Upper lobe of left lung (tissue), 6 donors: ENCODE results near the gene RNASE8. TPM values are rescaled to one million over a fixed set of nuclear protein-coding genes. Genes with fewer than 3 reads are reported as not detected.

Source experiments
- ATAC-seq, 2 donors: fragments of 200-7000 bp; cut with Tn5 transposase; one replicate each; pipeline ENCODE4 v1.9.1; 2022; ENCODE audit warnings: mild to moderate bottlenecking in 2 of 2, moderate library complexity in 2 of 2; ENCODE audit not compliant: low FRiP score in 2 of 2
- DNase-seq, 2 donors: peaks; one replicate each; pipeline ENCODE4 v3.0.0-alpha.2; 2019 to 2020
- H3K27ac ChIP-seq, 4 donors: fragments of 200-600 bp; sonication (generic); one replicate each; pipeline ENCODE4 v1.5.1; 2016 to 2019
- H3K27me3 ChIP-seq, 4 donors: fragments of 200-600 bp; sonication (generic); one replicate each; pipeline ENCODE4 v1.5.1; 2017 to 2019
- H3K36me3 ChIP-seq, 4 donors: fragments of 200-600 bp; sonication (generic); one replicate each; pipeline ENCODE4 v1.5.1; 2016 to 2019
- H3K4me1 ChIP-seq, 4 donors: fragments of 200-600 bp; sonication (generic); one replicate each; pipeline ENCODE4 v1.5.1; 2018 to 2019
- H3K4me3 ChIP-seq, 4 donors: fragments of 200-600 bp; sonication (generic); one replicate each; pipeline ENCODE4 v1.5.1; 2017 to 2019; ENCODE audit warnings: mild to moderate bottlenecking in 2 of 4, moderate library complexity in 1 of 4
- H3K9me3 ChIP-seq, 4 donors: fragments of 200-600 bp; sonication (generic); one replicate each; pipeline ENCODE4 v1.5.1; 2018 to 2019
- EP300 ChIP-seq, 4 donors: sonication (generic); formaldehyde crosslinking; IDR thresholded peaks; one replicate each; pipeline ENCODE4 v1.5.1; 2017; ENCODE audit warnings: antibody characterized with exemption in 4 of 4, control low read depth in 2 of 4
- POLR2A ChIP-seq, 4 donors: fragments of 450-650 bp; IDR thresholded peaks; one replicate each; pipeline ENCODE4 v1.5.1; 2016 to 2017; ENCODE audit warnings: antibody characterized with exemption in 4 of 4, mild to moderate bottlenecking in 2 of 4
- POLR2AphosphoS5 ChIP-seq, 2 donors: sonication (generic); formaldehyde crosslinking; IDR thresholded peaks; one replicate each; pipeline ENCODE4 v1.5.1; 2017; ENCODE audit warnings: antibody characterized with exemption in 2 of 2
- WGBS, 2 donors: methylation state at CpG; one replicate each; pipeline ENCODE4 v1.1.5; 2017 to 2018; 5-methylcytosine and 5-hydroxymethylcytosine counted together
- total RNA-seq, 6 donors: library from RNA; depleted of rRNA in 4 of 6; stranded (reverse); fragments of >200 nt in 4 of 6; gene quantifications; one replicate each; pipeline versions ENCODE4 v1.1.0 to v1.2.1, GENCODE V29; 2016 to 2021
- TF ChIP-seq, protein P1 (sequence below), 6 experiments: fragments of 450-650 bp in 4 of 6; fragments of 200-600 bp in 2 of 6; sonication (generic) in 2 of 6; IDR thresholded peaks; one replicate each; pipeline ENCODE4 v1.5.1; 2016 to 2019; ENCODE audit warnings: antibody characterized with exemption in 6 of 6
- donor health status: DM: no; HTN: no; CAD: no; lungs with moderate emphysema.
- donor health status: DM: no; HTN: yes; CAD: no; lungs with severe emphysema.

RNASE8 gene
- total RNA-seq, 6 donors from 2014 or later, result not detected

DNA sequence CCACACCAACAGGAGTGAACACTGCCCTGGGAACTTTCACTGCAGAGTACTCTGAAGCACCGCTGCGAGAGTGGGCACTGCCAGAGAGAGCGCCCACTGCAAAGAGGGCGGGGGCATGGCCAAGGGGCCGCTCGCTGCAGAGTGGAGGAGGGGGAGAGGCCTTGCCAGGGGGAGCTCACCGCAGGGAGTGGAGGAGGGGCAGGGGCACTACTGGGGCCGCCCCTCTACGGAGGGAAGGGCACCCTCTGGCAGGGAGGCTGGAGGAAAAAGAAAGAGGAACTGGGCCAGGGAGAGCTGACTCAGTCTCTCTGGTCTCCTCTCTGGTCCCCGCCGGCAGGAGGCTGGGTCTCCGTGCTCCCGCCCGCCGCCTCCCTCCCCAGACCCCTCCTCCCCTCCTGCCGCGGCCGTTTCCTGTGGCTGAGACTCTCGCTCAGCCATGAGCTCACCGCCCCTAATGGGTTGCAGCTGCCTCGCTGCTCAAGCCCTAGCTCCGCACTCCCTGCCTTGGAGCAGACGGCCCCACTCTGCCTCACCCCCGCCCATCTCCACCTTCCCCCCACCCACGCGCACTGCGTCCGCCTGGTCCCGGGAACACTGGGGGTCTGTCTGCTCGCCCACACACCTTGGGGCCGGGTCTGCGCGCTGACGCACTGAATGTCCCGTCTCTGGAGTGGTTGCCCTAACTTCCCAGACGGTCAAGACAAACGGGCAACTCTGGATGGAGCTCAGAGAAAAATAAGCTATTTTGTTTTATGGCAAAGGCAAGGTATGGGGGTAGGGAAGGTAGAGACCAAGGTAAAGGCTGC lies 13.8 kb downstream of the RNASE8 start:
- Histone ChIP-seq H3K27ac (peak overlapping the region; percentile 86 to 96 (median 92)), H3K9me3 (no peaks in the 10 kb centered on the region), H3K27me3 (no peaks in the 10 kb centered on the region), H3K36me3 (peaks cover 0 to 33% (median 14%) of the 10 kb centered on the region in 4 donors), H3K4me3 (peak overlapping the region; percentile 74 to 84 (median 77)), H3K4me1 (peaks cover 31 to 46% (median 40%) of the 10 kb centered on the region in 4 donors)
- ATAC-seq (peak; percentile 82 to 86), DNase-seq (peak; percentile 81 to 91)
- WGBS, 2 donors, result 1 to 2% methylated on average over 14 to 33 of the region's 37 CpGs
- TF ChIP-seq POLR2A (IDR thresholded peaks at IDR 0.05), result no peak
- no peak for TF ChIP-seq EP300 (IDR thresholded peaks at IDR 0.05)
- TF ChIP-seq, protein P1, sequence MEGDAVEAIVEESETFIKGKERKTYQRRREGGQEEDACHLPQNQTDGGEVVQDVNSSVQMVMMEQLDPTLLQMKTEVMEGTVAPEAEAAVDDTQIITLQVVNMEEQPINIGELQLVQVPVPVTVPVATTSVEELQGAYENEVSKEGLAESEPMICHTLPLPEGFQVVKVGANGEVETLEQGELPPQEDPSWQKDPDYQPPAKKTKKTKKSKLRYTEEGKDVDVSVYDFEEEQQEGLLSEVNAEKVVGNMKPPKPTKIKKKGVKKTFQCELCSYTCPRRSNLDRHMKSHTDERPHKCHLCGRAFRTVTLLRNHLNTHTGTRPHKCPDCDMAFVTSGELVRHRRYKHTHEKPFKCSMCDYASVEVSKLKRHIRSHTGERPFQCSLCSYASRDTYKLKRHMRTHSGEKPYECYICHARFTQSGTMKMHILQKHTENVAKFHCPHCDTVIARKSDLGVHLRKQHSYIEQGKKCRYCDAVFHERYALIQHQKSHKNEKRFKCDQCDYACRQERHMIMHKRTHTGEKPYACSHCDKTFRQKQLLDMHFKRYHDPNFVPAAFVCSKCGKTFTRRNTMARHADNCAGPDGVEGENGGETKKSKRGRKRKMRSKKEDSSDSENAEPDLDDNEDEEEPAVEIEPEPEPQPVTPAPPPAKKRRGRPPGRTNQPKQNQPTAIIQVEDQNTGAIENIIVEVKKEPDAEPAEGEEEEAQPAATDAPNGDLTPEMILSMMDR (IDR thresholded peaks at IDR 0.05), result peak in 1 of 6 experiments; percentile 7
- TF ChIP-seq POLR2AphosphoS5 (IDR thresholded peaks at IDR 0.05), result peak in 1 of 2 donors; percentile 50

DNA sequence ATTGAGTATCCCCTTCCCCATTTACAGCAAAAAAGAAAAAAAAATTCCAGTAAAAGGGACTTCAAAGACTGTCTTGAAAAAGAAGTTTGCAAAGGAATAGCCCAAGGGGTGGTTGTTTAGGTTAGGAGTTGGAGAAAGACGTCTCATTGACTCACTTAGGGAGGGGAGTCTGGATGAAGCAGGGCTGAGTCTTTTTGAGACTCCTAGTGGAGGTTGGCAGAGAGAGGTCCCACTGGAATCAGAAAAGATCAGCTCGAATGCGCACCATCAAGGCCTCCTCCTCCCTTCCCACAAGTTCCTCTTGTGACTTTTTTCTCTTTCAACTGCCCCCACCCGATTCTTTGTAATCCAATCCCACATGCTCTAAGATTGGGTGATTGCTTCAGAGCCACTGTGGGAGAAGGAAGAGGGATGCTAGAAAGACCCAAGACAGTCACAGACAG lies 14.4 kb downstream of the RNASE8 start:
- no peaks in the 10 kb centered on the region for H3K9me3 ChIP-seq
- H3K27ac ChIP-seq, result peak overlapping the region; percentile 86 to 96 (median 92)
- DNase-seq, result no peak
- H3K36me3 ChIP-seq, result peaks cover 0 to 39% (median 19%) of the 10 kb centered on the region in 4 donors
- H3K4me1 ChIP-seq, result peaks cover 31 to 46% (median 40%) of the 10 kb centered on the region in 4 donors
- WGBS, 2 donors, result 25 to 37% methylated on average over 4 of the region's 4 CpGs
- peak in 1 of 2 donors; percentile 63 for ATAC-seq
- H3K27me3 ChIP-seq, result no peaks in the 10 kb centered on the region
- TF ChIP-seq POLR2A (IDR thresholded peaks at IDR 0.05), result no peak
- TF ChIP-seq, protein P1 (IDR thresholded peaks at IDR 0.05), result no peak
- no peak for TF ChIP-seq EP300 (IDR thresholded peaks at IDR 0.05)
- TF ChIP-seq POLR2AphosphoS5 (IDR thresholded peaks at IDR 0.05), result no peak
- H3K4me3 ChIP-seq, result peak overlapping the region; percentile 74 to 84 (median 77)

DNA sequence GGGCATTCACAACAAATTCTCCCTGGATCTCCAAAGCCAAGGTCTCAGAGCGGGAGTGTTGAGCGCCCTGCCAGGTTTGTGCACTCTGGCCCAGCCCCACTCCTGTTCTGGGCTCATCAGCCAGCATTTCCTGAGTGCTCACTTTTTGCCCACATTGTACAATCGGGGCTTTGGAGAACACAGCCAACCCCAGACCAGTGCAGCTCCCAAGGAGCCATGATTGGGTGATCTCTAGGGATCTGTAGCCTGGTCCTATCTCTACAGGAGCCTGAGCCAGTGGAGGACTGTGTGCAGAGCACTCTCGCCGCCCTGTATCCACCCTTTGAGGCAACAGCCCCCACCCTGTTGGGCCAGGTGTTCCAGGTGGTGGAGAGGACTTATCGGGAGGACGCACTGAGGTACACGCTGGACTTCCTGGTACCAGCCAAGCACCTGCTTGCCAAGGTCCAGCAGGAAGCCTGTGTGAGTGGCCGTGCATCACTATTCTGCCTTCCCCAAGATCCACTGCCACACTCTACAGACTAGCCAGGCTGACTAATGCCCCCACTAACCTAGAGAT lies 15.2 kb downstream of the RNASE8 start:
- Histone ChIP-seq H3K4me3 (no peak overlapping the region), H3K4me1 (peaks cover 31 to 46% (median 40%) of the 10 kb centered on the region in 4 donors), H3K27me3 (no peaks in the 10 kb centered on the region), H3K27ac (peak overlapping the region in 3 of 4 donors; percentile 19 to 96 (median 92)), H3K36me3 (peaks cover 0 to 46% (median 19%) of the 10 kb centered on the region in 4 donors), H3K9me3 (no peaks in the 10 kb centered on the region)
- WGBS, 2 donors, result 80 to 95% methylated on average over 6 to 9 of the region's 9 CpGs
- TF ChIP-seq, protein P1 (IDR thresholded peaks at IDR 0.05), result no peak
- no peak for TF ChIP-seq POLR2AphosphoS5 (IDR thresholded peaks at IDR 0.05)
- TF ChIP-seq POLR2A (IDR thresholded peaks at IDR 0.05), result no peak
- TF ChIP-seq EP300 (IDR thresholded peaks at IDR 0.05), result no peak
- ATAC-seq, result no peak
- DNase-seq, result no peak

DNA sequence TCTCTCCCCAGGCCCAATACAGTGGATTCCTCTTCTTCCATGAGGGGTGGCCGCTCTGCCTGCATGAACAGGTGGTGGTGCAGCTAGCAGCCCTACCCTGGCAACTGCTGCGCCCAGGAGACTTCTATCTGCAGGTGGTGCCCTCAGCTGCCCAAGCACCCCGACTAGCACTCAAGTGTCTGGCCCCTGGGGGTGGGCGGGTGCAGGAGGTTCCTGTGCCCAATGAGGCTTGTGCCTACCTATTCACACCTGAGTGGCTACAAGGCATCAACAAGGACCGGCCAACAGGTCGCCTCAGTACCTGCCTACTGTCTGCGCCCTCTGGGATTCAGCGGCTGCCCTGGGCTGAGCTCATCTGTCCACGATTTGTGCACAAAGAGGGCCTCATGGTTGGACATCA lies 16.3 kb downstream of the RNASE8 start:
- Histone ChIP-seq H3K4me3 (no peak overlapping the region), H3K36me3 (peaks cover 0 to 56% (median 29%) of the 10 kb centered on the region in 4 donors), H3K27me3 (no peaks in the 10 kb centered on the region), H3K4me1 (peaks cover 26 to 39% (median 34%) of the 10 kb centered on the region in 4 donors), H3K9me3 (no peaks in the 10 kb centered on the region), H3K27ac (peak overlapping the region in 1 of 4 donors; percentile 34)
- no peak for ATAC-seq
- WGBS, 2 donors, result 93 to 100% methylated on average over 1 to 5 of the region's 9 CpGs
- no peak for DNase-seq
- TF ChIP-seq, protein P1 (IDR thresholded peaks at IDR 0.05), result no peak
- no peak for TF ChIP-seq POLR2AphosphoS5 (IDR thresholded peaks at IDR 0.05)
- TF ChIP-seq POLR2A (IDR thresholded peaks at IDR 0.05), result no peak
- no peak for TF ChIP-seq EP300 (IDR thresholded peaks at IDR 0.05)
